ENCODE measurements around the gene PIK3R6.

PIK3R6 gene

DNA sequence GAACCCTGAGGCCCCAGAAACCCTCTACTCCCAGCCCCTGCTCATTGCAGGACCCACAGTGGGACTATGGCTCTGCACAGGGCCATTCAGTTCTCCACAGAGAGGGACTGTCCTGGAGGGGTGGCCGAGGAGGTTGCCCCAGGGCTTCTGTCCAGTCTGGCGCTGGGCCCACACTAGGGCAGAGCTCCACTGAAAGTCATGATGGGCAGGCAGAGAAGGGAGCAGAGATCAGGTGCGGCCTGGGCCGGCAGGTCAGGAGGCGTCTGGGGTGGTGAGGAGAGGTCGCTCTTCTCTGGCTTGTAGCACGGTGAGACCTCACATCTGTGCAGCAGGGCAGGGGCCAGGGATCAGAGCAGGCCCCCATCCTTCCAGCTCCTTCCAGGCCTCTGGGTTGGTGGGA lies 13.0 kb upstream of the PIK3R6 start:
- Histone ChIP-seq H3K27ac (replicated peaks) (no peak overlapping the region), H3K4me3 (replicated peaks; ENCODE audit: insufficient read depth, low read length) (no peak overlapping the region), H3K27me3 (ENCODE audit: insufficient read depth, poor library complexity, severe bottlenecking) (no peaks in the 10 kb centered on the region)
- DNase-seq (ENCODE audit: low read depth in 1 of 2, low spot score in 1 of 2), result no peak
- TF ChIP-seq POLR2AphosphoS5 (IDR thresholded peaks at IDR 0.05; ENCODE audit: low read depth), result no peak
- TF ChIP-seq, protein P1, sequence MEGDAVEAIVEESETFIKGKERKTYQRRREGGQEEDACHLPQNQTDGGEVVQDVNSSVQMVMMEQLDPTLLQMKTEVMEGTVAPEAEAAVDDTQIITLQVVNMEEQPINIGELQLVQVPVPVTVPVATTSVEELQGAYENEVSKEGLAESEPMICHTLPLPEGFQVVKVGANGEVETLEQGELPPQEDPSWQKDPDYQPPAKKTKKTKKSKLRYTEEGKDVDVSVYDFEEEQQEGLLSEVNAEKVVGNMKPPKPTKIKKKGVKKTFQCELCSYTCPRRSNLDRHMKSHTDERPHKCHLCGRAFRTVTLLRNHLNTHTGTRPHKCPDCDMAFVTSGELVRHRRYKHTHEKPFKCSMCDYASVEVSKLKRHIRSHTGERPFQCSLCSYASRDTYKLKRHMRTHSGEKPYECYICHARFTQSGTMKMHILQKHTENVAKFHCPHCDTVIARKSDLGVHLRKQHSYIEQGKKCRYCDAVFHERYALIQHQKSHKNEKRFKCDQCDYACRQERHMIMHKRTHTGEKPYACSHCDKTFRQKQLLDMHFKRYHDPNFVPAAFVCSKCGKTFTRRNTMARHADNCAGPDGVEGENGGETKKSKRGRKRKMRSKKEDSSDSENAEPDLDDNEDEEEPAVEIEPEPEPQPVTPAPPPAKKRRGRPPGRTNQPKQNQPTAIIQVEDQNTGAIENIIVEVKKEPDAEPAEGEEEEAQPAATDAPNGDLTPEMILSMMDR (IDR thresholded peaks at IDR 0.05; ENCODE audit: insufficient read depth, low read length), result no peak
- TF ChIP-seq GABPA (IDR thresholded peaks at IDR 0.05; ENCODE audit: low read depth), result no peak
- TF ChIP-seq, protein P2, sequence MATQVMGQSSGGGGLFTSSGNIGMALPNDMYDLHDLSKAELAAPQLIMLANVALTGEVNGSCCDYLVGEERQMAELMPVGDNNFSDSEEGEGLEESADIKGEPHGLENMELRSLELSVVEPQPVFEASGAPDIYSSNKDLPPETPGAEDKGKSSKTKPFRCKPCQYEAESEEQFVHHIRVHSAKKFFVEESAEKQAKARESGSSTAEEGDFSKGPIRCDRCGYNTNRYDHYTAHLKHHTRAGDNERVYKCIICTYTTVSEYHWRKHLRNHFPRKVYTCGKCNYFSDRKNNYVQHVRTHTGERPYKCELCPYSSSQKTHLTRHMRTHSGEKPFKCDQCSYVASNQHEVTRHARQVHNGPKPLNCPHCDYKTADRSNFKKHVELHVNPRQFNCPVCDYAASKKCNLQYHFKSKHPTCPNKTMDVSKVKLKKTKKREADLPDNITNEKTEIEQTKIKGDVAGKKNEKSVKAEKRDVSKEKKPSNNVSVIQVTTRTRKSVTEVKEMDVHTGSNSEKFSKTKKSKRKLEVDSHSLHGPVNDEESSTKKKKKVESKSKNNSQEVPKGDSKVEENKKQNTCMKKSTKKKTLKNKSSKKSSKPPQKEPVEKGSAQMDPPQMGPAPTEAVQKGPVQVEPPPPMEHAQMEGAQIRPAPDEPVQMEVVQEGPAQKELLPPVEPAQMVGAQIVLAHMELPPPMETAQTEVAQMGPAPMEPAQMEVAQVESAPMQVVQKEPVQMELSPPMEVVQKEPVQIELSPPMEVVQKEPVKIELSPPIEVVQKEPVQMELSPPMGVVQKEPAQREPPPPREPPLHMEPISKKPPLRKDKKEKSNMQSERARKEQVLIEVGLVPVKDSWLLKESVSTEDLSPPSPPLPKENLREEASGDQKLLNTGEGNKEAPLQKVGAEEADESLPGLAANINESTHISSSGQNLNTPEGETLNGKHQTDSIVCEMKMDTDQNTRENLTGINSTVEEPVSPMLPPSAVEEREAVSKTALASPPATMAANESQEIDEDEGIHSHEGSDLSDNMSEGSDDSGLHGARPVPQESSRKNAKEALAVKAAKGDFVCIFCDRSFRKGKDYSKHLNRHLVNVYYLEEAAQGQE (IDR thresholded peaks at IDR 0.05; ENCODE audit: insufficient replicate concordance, low read depth), result no peak
- TF ChIP-seq SPI1 (IDR thresholded peaks at IDR 0.05; ENCODE audit: borderline replicate concordance, low read depth), result no peak

DNA sequence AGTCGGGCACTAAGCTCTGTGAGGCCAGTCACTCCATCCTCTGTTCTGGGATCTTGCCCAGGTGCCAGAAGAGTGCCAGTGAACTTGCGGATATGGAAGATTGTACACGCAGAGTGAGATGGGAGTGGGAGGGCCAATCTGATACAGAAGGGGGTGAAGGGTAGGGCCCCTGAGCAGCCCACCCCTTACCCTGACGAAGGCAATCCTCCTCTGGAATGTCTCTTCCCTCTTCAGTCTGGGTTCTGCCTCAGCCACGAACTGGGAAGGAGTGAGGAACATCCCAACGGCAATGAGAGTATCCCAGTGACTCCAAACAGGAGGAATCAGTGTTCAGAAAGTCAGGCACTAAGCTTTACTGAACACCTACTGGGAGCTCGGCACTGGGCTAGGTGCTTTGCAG lies 11.9 kb upstream of the PIK3R6 start:
- no peak overlapping the region for H3K27ac ChIP-seq (replicated peaks)
- no peaks in the 10 kb centered on the region for H3K27me3 ChIP-seq (ENCODE audit: insufficient read depth, poor library complexity, severe bottlenecking)
- H3K4me3 ChIP-seq (replicated peaks; ENCODE audit: insufficient read depth, low read length), result no peak overlapping the region

GRCh38 chr17:8877984-8878383 lies 10.5 kb upstream of the PIK3R6 start:
- H3K27ac ChIP-seq (replicated peaks), result no peak overlapping the region
- no peak for DNase-seq (ENCODE audit: low read depth in 1 of 2, low spot score in 1 of 2)
- TF ChIP-seq, protein P1 (IDR thresholded peaks at IDR 0.05; ENCODE audit: insufficient read depth, low read length), result no peak
- TF ChIP-seq, protein P2 (IDR thresholded peaks at IDR 0.05; ENCODE audit: insufficient replicate concordance, low read depth), result no peak
- no peak for TF ChIP-seq POLR2AphosphoS5 (IDR thresholded peaks at IDR 0.05; ENCODE audit: low read depth)
- TF ChIP-seq SPI1 (IDR thresholded peaks at IDR 0.05; ENCODE audit: borderline replicate concordance, low read depth), result no peak
- TF ChIP-seq GABPA (IDR thresholded peaks at IDR 0.05; ENCODE audit: low read depth), result no peak
- H3K27me3 ChIP-seq (ENCODE audit: insufficient read depth, poor library complexity, severe bottlenecking), result no peaks in the 10 kb centered on the region
- no peak overlapping the region for H3K4me3 ChIP-seq (replicated peaks; ENCODE audit: insufficient read depth, low read length)

More for the DNA sequence above, 11.9 kb upstream of the PIK3R6 start:
- DNase-seq (ENCODE audit: low read depth in 1 of 2, low spot score in 1 of 2), result no peak
- TF ChIP-seq SPI1 (IDR thresholded peaks at IDR 0.05; ENCODE audit: borderline replicate concordance, low read depth) (no peak), GABPA (IDR thresholded peaks at IDR 0.05; ENCODE audit: low read depth) (no peak), POLR2AphosphoS5 (IDR thresholded peaks at IDR 0.05; ENCODE audit: low read depth) (no peak)
- TF ChIP-seq, protein P2 (IDR thresholded peaks at IDR 0.05; ENCODE audit: insufficient replicate concordance, low read depth), result no peak
- TF ChIP-seq, protein P1 (IDR thresholded peaks at IDR 0.05; ENCODE audit: insufficient read depth, low read length), result no peak

Data from HL-60 (cell line).